ENCODE measurements around the gene CATSPERD. TPM values are rescaled to one million over a fixed set of nuclear protein-coding genes. Genes with fewer than 3 reads are reported as not detected.

The CATSPERD gene
- total and polyA plus RNA-seq, 2 of the 4 experiments (the other 2 are of a cell fraction): not detected

GRCh38 chr19:5672708-5673459 lies 47.6 kb upstream of the CATSPERD start:
- no peak overlapping the region for H2AFZ ChIP-seq (replicated peaks; ENCODE audit: low read length, poor library complexity)
- peaks cover 3 to 11% of the 10 kb centered on the region in 2 experiments; a peak in 1 of 4 replicates for H3K79me1 ChIP-seq (ENCODE audit: low read depth in 1 of 2, low read length in 2 of 2)
- no peak overlapping the region for H3K27ac ChIP-seq (ENCODE audit: insufficient read depth, low read length)
- H4K20me1 ChIP-seq (ENCODE audit: insufficient read depth, low read length): peaks cover 8% of the 10 kb centered on the region; the same call in 1 of the 2 replicates
- no TSS peak for BruUV-seq (replicated peaks)
- no peaks in the 10 kb centered on the region for H3K27me3 ChIP-seq (ENCODE audit: control insufficient read depth, insufficient read depth, low read length)
- intact Hi-C loops (cut with micrococcal nuclease) (no loop called here), in situ Hi-C loops (cut with MboI; ENCODE audit: low sequenced_read_pairs) (no loop called here), dilution Hi-C loops (cut with HindIII; ENCODE audit: low sequenced_read_pairs, unreplicated experiment) (no loop called here)
- H3K4me3 ChIP-seq (ENCODE audit: insufficient read depth, low read depth, low read length): no peak overlapping the region
- DNase-seq (no peak), ATAC-seq (ENCODE audit: low read depth) (no peak)
- H3K56ac ChIP-seq (ENCODE audit: extremely low read depth, insufficient read depth, low read length): no peak overlapping the region
- no peak overlapping the region for H2AK9ac ChIP-seq (replicated peaks; ENCODE audit: low read depth, low read length, poor library complexity)
- no peak overlapping the region for H3K18ac ChIP-seq (ENCODE audit: low read depth, low read length)
- CTCF ChIA-PET: no interaction called here
- H4K5ac ChIP-seq (ENCODE audit: low read depth, low read length): no peak overlapping the region
- H2BK15ac ChIP-seq (ENCODE audit: low read depth, low read length): no peak overlapping the region
- no peak overlapping the region for H4K91ac ChIP-seq (ENCODE audit: insufficient read depth, low read depth, low read length)
- H3K9me1 ChIP-seq (ENCODE audit: insufficient read depth, low read length): peaks cover 7% of the 10 kb centered on the region; the same call in 1 of the 2 replicates
- H2BK120ac ChIP-seq (ENCODE audit: low read depth, low read length): no peak overlapping the region
- H2BK5ac ChIP-seq (ENCODE audit: low read depth, low read length, poor library complexity, severe bottlenecking): no peak overlapping the region
- no peak overlapping the region for H2BK20ac ChIP-seq (ENCODE audit: low read depth, low read length)
- no peak overlapping the region for H3K23ac ChIP-seq (ENCODE audit: low read depth, low read length)
- POLR2A ChIA-PET (ENCODE audit: unreplicated experiment): no interaction called here
- no peak overlapping the region for H3K9ac ChIP-seq (ENCODE audit: low read depth, low read length)
- no peak overlapping the region for H3K14ac ChIP-seq (replicated peaks; ENCODE audit: low read depth, low read length)
- peaks cover 24% of the 10 kb centered on the region for H3K36me3 ChIP-seq (ENCODE audit: control insufficient read depth, insufficient read depth, low read length)
- H3K4me1 ChIP-seq (ENCODE audit: control insufficient read depth, insufficient read depth, low read length): no peaks in the 10 kb centered on the region
- H3K9me3 ChIP-seq (ENCODE audit: control insufficient read depth, insufficient read depth, low read length): no peaks in the 10 kb centered on the region
- no peak overlapping the region for H3K4me2 ChIP-seq (ENCODE audit: low read depth, low read length)
- H3K4ac ChIP-seq (ENCODE audit: low read depth, low read length): no peak overlapping the region
- H4K8ac ChIP-seq (ENCODE audit: low read depth in 2 of 2, low read length in 2 of 2): no peak overlapping the region
- no peak overlapping the region for H2AK5ac ChIP-seq (ENCODE audit: low read depth, low read length)
- 94% methylated on average over 7 of the region's 13 CpGs; no CpG with 5 or more reads in 1 of the 2 experiments for WGBS, 2 experiments (ENCODE audit: extremely low coverage in 2 of 2, insufficient read length in 1 of 2)
- no peak for TF ChIP-seq NFE2L2 (IDR thresholded peaks at IDR 0.05; ENCODE audit: low read depth, low read length)
- TF ChIP-seq BHLHE40 (IDR thresholded peaks at IDR 0.05; ENCODE audit: low read depth, low read length): no peak
- TF ChIP-seq MXI1 (IDR thresholded peaks at IDR 0.05; ENCODE audit: borderline replicate concordance, low read depth, low read length): no peak
- TF ChIP-seq CHD1 (IDR thresholded peaks at IDR 0.05; ENCODE audit: low read depth, low read length): no peak
- TF ChIP-seq RCOR1 (IDR thresholded peaks at IDR 0.05; ENCODE audit: insufficient replicate concordance, low read length): no peak
- TF ChIP-seq MAFK (IDR thresholded peaks at IDR 0.05; ENCODE audit: low read depth, low read length): no peak
- TF ChIP-seq CTCF (conservative IDR thresholded peaks at IDR 0.05; ENCODE audit: low read depth, low read length): no peak
- no peak for TF ChIP-seq RFX5 (IDR thresholded peaks at IDR 0.05; ENCODE audit: low read depth, low read length)
- no peak for TF ChIP-seq SMC3 (IDR thresholded peaks at IDR 0.05; ENCODE audit: low read depth, low read length)
- no peak for TF ChIP-seq ELK1 (IDR thresholded peaks at IDR 0.05; ENCODE audit: borderline replicate concordance, low read depth, low read length)
- no peak for TF ChIP-seq MAZ (IDR thresholded peaks at IDR 0.05; ENCODE audit: borderline replicate concordance, low read depth, low read length)
- TF ChIP-seq CEBPB (IDR thresholded peaks at IDR 0.05; ENCODE audit: low read depth, low read length): no peak
- no peak for TF ChIP-seq FOS (IDR thresholded peaks at IDR 0.05; ENCODE audit: low read depth, low read length)
- no peak for TF ChIP-seq USF2 (IDR thresholded peaks at IDR 0.05; ENCODE audit: low read depth, low read length)
- no peak for TF ChIP-seq RAD21 (IDR thresholded peaks at IDR 0.05; ENCODE audit: low read length)
- no peak for TF ChIP-seq POLR2A (IDR thresholded peaks at IDR 0.05; ENCODE audit: low read depth, low read length)
